ENCODE data around the gene IGSF1.
"Not testable (repeated sequence)": the region's sequence is repeated elsewhere in the genome, so short reads cannot be mapped to it uniquely, and the experiment has no call there.

Gene IGSF1

DNA sequence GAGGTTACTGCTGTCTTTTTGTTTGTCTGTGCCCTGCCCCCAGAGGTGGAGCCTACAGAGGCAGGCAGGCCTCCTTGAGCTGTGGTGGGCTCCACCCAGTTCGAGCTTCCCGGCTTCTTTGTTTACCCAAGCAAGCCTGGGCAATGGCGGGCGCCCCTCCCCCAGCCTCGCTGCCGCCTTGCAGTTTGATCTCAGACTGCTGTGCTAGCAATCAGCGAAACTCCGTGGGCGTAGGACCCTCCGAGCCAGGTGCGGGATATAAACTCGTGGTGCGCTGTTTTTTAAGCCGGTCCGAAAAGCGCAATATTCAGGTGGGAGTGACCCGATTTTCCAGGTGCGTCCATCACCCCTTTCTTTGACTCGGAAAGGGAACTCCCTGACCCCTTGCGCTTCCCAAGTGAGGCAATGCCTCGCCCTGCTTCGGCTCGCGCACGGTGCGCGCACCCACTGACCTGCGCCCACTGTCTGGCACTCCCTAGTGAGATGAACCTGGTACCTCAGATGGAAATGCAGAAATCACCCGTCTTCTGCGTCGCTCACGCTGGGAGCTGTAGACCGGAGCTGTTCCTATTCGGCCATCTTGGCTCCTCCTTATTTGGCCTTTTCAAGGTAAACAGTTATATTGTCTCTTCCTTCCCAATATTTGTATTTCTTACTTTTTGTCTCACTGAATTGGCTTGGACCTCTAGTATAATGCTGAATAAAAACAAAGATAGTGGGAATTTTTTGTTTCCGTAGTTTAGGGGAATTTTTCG is 37.9 kb downstream of the IGSF1 start:
- not testable (repeated sequence) for H3K4me2 ChIP-seq (ENCODE audit: low read length)
- WGBS (ENCODE audit: extremely low coverage, insufficient coverage, low lambda C conversion rate), result no CpG with 5 or more reads among the region's 36 CpGs

DNA sequence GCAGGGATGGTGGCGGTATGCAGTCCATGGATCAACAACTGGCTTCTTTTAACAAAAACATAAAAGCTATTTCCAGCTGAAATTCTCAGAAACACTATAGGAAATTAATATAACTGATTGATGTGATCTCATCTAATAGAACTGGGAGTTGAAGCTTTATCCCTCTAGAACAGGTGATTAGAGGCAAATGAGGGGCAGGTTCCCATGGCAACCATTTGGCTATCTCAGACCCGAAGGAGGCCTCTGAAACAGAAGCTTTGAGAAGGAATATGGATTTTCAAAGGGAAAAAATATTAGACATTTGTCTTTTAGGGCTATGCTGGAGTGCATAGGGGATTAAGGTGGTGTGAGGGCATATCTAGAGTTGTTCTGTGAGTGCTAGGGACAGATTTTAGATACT is 50.0 kb downstream of the IGSF1 start:
- no peak overlapping the region for H2BK120ac ChIP-seq (ENCODE audit: low read depth, low read length)
- no peak overlapping the region for H3K9ac ChIP-seq (ENCODE audit: low read length)
- H3K79me2 ChIP-seq (ENCODE audit: control insufficient read depth, insufficient read depth, low read length), result no peaks in the 10 kb centered on the region
- H3K4ac ChIP-seq (ENCODE audit: low read depth, low read length), result no peak overlapping the region
- no peak overlapping the region for H3K4me3 ChIP-seq (ENCODE audit: low read length)
- H3K79me1 ChIP-seq (ENCODE audit: low read length), result no peaks in the 10 kb centered on the region
- H3K56ac ChIP-seq (ENCODE audit: low read length), result no peak overlapping the region
- no peak overlapping the region for H3K23ac ChIP-seq (ENCODE audit: low read length)
- H4K5ac ChIP-seq (ENCODE audit: low read length), result no peak overlapping the region
- H3K36me3 ChIP-seq (ENCODE audit: control insufficient read depth, insufficient read depth, low read length), result no peaks in the 10 kb centered on the region
- no peak for DNase-seq
- H3K27ac ChIP-seq (ENCODE audit: low read depth, low read length), result no peak overlapping the region
- no peak overlapping the region for H2BK5ac ChIP-seq (ENCODE audit: low read length)
- no peak overlapping the region for H3K18ac ChIP-seq (ENCODE audit: low read length)
- no peak overlapping the region for H3K4me2 ChIP-seq (ENCODE audit: low read length)
- WGBS (ENCODE audit: extremely low coverage, insufficient coverage, low lambda C conversion rate), result no CpG with 5 or more reads among the region's 2 CpGs
- no peaks in the 10 kb centered on the region for H3K4me1 ChIP-seq (ENCODE audit: control insufficient read depth, low read depth, low read length)
- no peak overlapping the region for H4K8ac ChIP-seq (ENCODE audit: low read depth, low read length)
- H2AK5ac ChIP-seq (ENCODE audit: low read length), result no peak overlapping the region
- H2BK15ac ChIP-seq (replicated peaks; ENCODE audit: low read depth), result no peak overlapping the region
- H3K27me3 ChIP-seq (ENCODE audit: insufficient read depth, low read length, poor library complexity), result no peaks in the 10 kb centered on the region

More for the DNA sequence above, 37.9 kb downstream of the IGSF1 start:
- H3K9ac ChIP-seq (ENCODE audit: low read length); H4K8ac ChIP-seq (ENCODE audit: low read depth, low read length); H4K5ac ChIP-seq (ENCODE audit: low read length); H2BK120ac ChIP-seq (ENCODE audit: low read depth, low read length); H3K79me1 ChIP-seq (ENCODE audit: low read length); H3K4me3 ChIP-seq (ENCODE audit: low read length); H3K27ac ChIP-seq (ENCODE audit: low read depth, low read length); H2BK15ac ChIP-seq (replicated peaks; ENCODE audit: low read depth); DNase-seq; H3K4ac ChIP-seq (ENCODE audit: low read depth, low read length); H3K79me2 ChIP-seq (ENCODE audit: control insufficient read depth, insufficient read depth, low read length); H3K4me1 ChIP-seq (ENCODE audit: control insufficient read depth, low read depth, low read length); H3K18ac ChIP-seq (ENCODE audit: low read length); H3K23ac ChIP-seq (ENCODE audit: low read length); H3K56ac ChIP-seq (ENCODE audit: low read length); H2BK5ac ChIP-seq (ENCODE audit: low read length); H3K36me3 ChIP-seq (ENCODE audit: control insufficient read depth, insufficient read depth, low read length); H2AK5ac ChIP-seq (ENCODE audit: low read length); H3K27me3 ChIP-seq (ENCODE audit: insufficient read depth, low read length, poor library complexity): not testable (repeated sequence)

DNA sequence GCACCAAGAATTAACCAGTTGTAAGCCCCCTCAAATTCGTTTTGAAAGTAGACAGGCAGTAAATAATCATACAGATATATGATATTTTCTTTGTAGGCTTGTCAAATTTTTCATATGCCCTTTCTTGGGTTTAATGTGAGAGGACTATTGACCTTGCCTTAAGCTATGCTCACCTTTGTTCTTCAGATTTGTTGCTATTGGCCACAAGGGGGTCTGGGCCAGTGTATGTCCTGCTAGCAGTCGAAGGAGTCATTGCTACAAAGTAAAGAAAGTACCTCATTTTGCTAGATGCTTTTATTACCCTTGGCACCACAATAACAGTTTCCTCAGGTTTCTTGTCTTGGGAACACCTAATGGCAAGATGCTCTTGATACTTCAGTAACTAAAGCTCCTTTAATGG is 51.7 kb downstream of the IGSF1 start:
- Histone ChIP-seq H3K23ac (ENCODE audit: low read length) (no peak overlapping the region), H3K79me2 (ENCODE audit: control insufficient read depth, insufficient read depth, low read length) (no peaks in the 10 kb centered on the region), H2BK15ac (replicated peaks; ENCODE audit: low read depth) (no peak overlapping the region), H3K18ac (ENCODE audit: low read length) (no peak overlapping the region), H3K56ac (ENCODE audit: low read length) (no peak overlapping the region), H3K4me3 (ENCODE audit: low read length) (no peak overlapping the region), H3K9ac (ENCODE audit: low read length) (no peak overlapping the region), H2BK5ac (ENCODE audit: low read length) (no peak overlapping the region), H4K5ac (ENCODE audit: low read length) (no peak overlapping the region), H3K4me1 (ENCODE audit: control insufficient read depth, low read depth, low read length) (no peaks in the 10 kb centered on the region), H3K27me3 (ENCODE audit: insufficient read depth, low read length, poor library complexity) (no peaks in the 10 kb centered on the region), H3K4ac (ENCODE audit: low read depth, low read length) (no peak overlapping the region), H3K36me3 (ENCODE audit: control insufficient read depth, insufficient read depth, low read length) (no peaks in the 10 kb centered on the region), H2AK5ac (ENCODE audit: low read length) (no peak overlapping the region), H4K8ac (ENCODE audit: low read depth, low read length) (no peak overlapping the region), H2BK120ac (ENCODE audit: low read depth, low read length) (no peak overlapping the region), H3K27ac (ENCODE audit: low read depth, low read length) (no peak overlapping the region), H3K4me2 (ENCODE audit: low read length) (no peak overlapping the region), H3K79me1 (ENCODE audit: low read length) (no peaks in the 10 kb centered on the region)
- whole genome bisulfite sequencing (ENCODE audit: extremely low coverage, insufficient coverage, low lambda C conversion rate), result no CpG with 5 or more reads among the region's 2 CpGs
- DNase-seq, result no peak

- Histone ChIP-seq H3K4ac (ENCODE audit: low read depth, low read length) (no peak overlapping the region), H3K27ac (ENCODE audit: low read depth, low read length) (no peak overlapping the region), H2AK5ac (ENCODE audit: low read length) (no peak overlapping the region), H3K56ac (ENCODE audit: low read length) (no peak overlapping the region), H3K36me3 (ENCODE audit: control insufficient read depth, insufficient read depth, low read length) (no peaks in the 10 kb centered on the region), H2BK5ac (ENCODE audit: low read length) (no peak overlapping the region), H3K27me3 (ENCODE audit: insufficient read depth, low read length, poor library complexity) (no peaks in the 10 kb centered on the region), H4K8ac (ENCODE audit: low read depth, low read length) (no peak overlapping the region), H3K79me2 (ENCODE audit: control insufficient read depth, insufficient read depth, low read length) (no peaks in the 10 kb centered on the region), H2BK120ac (ENCODE audit: low read depth, low read length) (no peak overlapping the region), H3K23ac (ENCODE audit: low read length) (no peak overlapping the region), H3K4me2 (ENCODE audit: low read length) (no peak overlapping the region), H3K79me1 (ENCODE audit: low read length) (no peaks in the 10 kb centered on the region), H4K5ac (ENCODE audit: low read length) (no peak overlapping the region), H3K4me1 (ENCODE audit: control insufficient read depth, low read depth, low read length) (no peaks in the 10 kb centered on the region), H3K4me3 (ENCODE audit: low read length) (no peak overlapping the region), H3K9ac (ENCODE audit: low read length) (no peak overlapping the region), H3K18ac (ENCODE audit: low read length) (no peak overlapping the region), H2BK15ac (replicated peaks; ENCODE audit: low read depth) (no peak overlapping the region)
- WGBS (ENCODE audit: extremely low coverage, insufficient coverage, low lambda C conversion rate), result no CpG with 5 or more reads among the region's 4 CpGs
- DNase-seq, result no peak
These were observed 53.1 kb downstream of the IGSF1 start for GRCh38 chrX:131235768-131236545.

- Histone ChIP-seq H3K9ac (ENCODE audit: low read length) (no peak overlapping the region), H3K4ac (ENCODE audit: low read depth, low read length) (no peak overlapping the region)
- WGBS (ENCODE audit: extremely low coverage, insufficient coverage, low lambda C conversion rate), result no CpG with 5 or more reads among the region's 1 CpG
These were observed 61.5 kb downstream of the IGSF1 start for GRCh38 chrX:131227608-131228007.

More at GRCh38 chrX:131227608-131228007, 61.5 kb downstream of the IGSF1 start:
- no peak overlapping the region for H4K5ac ChIP-seq (ENCODE audit: low read length)
- no peak overlapping the region for H2BK5ac ChIP-seq (ENCODE audit: low read length)
- no peak overlapping the region for H3K56ac ChIP-seq (ENCODE audit: low read length)
- no peak overlapping the region for H4K8ac ChIP-seq (ENCODE audit: low read depth, low read length)
- H3K27me3 ChIP-seq (ENCODE audit: insufficient read depth, low read length, poor library complexity), result no peaks in the 10 kb centered on the region
- no peaks in the 10 kb centered on the region for H3K79me2 ChIP-seq (ENCODE audit: control insufficient read depth, insufficient read depth, low read length)
- H3K79me1 ChIP-seq (ENCODE audit: low read length), result no peaks in the 10 kb centered on the region
- no peak overlapping the region for H2AK5ac ChIP-seq (ENCODE audit: low read length)
- no peak overlapping the region for H2BK120ac ChIP-seq (ENCODE audit: low read depth, low read length)
- no peak overlapping the region for H3K4me3 ChIP-seq (ENCODE audit: low read length)
- no peak for DNase-seq
- no peak overlapping the region for H3K4me2 ChIP-seq (ENCODE audit: low read length)
- H2BK15ac ChIP-seq (replicated peaks; ENCODE audit: low read depth), result no peak overlapping the region
- H3K36me3 ChIP-seq (ENCODE audit: control insufficient read depth, insufficient read depth, low read length), result no peaks in the 10 kb centered on the region
- H3K4me1 ChIP-seq (ENCODE audit: control insufficient read depth, low read depth, low read length), result no peaks in the 10 kb centered on the region
- H3K27ac ChIP-seq (ENCODE audit: low read depth, low read length), result no peak overlapping the region
- no peak overlapping the region for H3K18ac ChIP-seq (ENCODE audit: low read length)
- H3K23ac ChIP-seq (ENCODE audit: low read length), result no peak overlapping the region

All from mesendoderm (in vitro differentiated cells).